ENCODE measurements around the gene SMIM1.
"Not testable (repeated sequence)": the region's sequence is repeated elsewhere in the genome, so short reads cannot be mapped to it uniquely, and the experiment has no call there.

SMIM1 gene

GRCh38 chr1:3738943-3739342 lies 33.6 kb upstream of the SMIM1 start:
- DNase-seq, result no peak

GRCh38 chr1:3740042-3740441 lies 32.5 kb upstream of the SMIM1 start:
- DNase-seq, result no peak

DNA sequence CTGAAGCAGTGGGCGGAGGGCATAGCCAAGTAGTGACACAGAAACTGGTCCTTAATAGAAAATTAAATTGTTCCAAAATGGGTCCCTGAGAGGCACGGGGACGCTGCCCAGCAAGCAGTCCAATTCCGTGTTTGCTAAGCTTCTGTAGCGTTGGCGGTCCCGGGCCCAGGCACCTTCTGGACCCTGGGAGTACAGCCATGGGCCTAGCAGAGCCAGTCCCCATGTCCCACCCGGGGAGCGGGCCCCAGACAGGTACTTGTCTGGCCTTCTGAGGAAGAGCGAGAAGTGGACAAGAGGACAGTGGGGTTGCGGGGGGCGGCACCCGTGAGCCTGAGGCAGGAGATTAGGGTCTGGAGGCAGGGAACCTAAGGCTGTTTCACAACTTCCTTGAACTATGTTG lies 31.8 kb upstream of the SMIM1 start:
- DNase-seq, result no peak

GRCh38 chr1:3741566-3742438 lies 30.7 kb upstream of the SMIM1 start:
- DNase-seq, result no peak

DNA sequence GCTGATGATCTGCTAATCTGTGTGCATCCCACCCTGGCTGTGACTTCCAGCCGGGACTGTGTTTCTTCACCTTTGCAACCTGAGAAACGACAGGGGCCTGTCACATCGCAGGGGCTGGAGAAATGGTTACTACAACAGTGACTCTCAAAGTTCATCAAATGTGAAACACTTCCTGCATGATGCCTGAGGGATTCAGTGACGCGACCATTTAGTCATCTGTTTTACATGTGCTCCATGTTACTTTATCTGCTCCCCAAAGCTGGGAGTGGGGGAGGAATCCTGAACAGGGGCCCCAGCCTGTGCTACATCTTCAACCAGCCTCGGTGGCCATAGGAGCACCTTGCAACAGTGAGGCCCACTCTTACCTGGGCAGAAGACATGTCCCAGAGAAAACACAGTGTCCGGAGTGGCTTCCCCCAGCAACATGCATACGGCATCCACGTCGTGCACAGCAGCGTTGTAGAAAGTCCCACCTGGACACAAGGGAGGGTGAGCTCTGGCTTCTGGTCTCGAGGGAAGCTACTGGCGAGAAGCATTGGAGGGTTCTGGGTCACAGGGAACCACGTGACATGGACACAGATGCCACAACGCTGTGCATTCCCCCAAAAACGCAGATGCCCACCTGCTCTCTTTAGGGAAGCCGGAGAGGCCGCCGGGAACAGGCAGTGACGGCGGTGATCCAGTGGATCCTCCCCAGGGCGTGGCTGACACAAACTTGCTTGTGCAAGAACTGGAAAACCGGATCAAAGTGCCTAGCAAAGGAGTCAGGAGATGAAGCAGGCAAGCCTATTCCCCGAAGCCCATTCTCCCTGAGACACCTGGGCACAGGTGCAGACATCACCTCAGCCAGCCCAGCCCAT lies 29.9 kb upstream of the SMIM1 start:
- no peak for DNase-seq

DNA sequence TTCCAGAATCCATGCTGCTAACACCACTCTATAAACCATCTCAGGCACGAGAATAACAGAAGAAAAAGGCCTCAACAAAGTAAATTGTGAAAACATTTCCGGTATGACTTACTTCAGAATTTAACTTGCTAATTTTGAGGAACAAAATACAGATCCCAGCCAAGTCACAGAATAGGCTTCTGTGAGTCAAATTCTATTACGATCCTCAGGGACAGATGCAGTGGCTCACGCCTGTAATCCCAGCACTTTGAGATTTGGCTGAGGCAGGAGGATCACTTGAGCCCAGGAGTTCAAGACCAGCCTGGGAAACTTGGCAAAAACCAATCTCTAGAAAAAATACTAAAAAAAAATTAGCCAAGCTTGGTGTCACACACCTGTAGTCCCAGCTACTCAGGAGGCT lies 29.1 kb upstream of the SMIM1 start:
- no peak for DNase-seq

- DNase-seq, result no peak
These were observed 28.7 kb upstream of the SMIM1 start for GRCh38 chr1:3743826-3744225.

- no peak for DNase-seq
These were observed 27.9 kb upstream of the SMIM1 start for GRCh38 chr1:3744646-3745045.

- DNase-seq, result no peak
These were observed 27.5 kb upstream of the SMIM1 start for GRCh38 chr1:3745071-3745470.

DNA sequence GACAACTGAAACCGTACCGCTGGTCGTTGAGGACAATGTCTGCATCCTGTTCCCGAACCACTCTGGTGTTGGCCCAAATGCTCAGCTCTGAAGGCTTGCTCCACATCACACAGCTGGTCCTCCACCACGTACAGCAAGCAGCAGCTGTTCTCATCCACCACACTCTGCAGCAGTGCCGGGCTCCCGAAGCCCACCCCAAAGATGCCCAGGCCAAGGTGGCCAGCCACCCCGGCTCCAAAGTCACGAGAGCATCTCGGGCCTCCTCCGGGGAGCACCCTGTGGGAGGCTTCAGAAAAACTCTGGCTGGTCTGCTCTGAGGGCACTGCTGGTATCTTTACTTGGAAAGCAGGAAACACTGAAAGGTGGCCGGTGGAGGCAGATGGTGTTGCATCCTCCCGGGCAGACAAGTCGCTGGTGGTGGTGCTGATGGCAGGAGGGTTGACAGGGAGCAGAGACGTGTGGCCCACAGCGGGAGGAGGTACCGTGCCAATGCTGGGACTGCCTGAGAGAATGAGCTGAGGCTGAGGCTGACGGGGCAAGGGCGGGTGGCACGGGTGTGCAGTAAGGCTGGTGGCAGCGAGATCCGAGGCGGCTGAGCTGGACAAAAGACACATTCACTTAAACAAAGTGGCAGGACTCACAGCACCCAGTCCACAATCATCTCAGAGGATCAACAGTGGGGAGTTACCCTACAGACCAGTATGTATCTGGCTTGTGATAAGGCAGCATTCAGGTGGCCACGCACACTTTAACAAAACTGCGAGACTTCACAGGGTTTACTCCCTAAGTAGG lies 26.8 kb upstream of the SMIM1 start:
- no peak for DNase-seq

DNA sequence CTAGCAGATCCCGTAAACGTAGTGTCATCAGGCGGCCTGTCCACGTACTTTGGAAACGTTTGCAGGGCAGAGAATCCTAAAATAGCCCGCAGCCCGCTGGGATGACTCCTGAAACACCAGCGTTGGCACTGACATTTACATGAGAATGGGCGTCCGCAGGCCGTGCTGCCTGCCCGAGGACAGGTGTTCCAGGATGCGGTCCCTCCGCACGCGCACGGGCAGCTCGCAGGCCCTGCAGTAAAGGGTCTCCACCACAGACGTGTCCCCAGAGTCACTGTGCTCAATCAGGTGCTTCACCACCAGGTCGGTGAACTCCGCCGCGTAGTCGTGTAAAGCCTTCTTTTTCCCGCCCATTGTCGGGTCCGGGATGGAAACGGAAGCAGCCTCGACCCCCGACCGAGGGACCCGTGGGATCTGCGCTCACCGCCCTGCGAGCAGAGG lies 26.1 kb upstream of the SMIM1 start:
- no peak for DNase-seq

GRCh38 chr1:3746830-3747521 lies 25.6 kb upstream of the SMIM1 start:
- DNase-seq, result peak; percentile 91

DNA sequence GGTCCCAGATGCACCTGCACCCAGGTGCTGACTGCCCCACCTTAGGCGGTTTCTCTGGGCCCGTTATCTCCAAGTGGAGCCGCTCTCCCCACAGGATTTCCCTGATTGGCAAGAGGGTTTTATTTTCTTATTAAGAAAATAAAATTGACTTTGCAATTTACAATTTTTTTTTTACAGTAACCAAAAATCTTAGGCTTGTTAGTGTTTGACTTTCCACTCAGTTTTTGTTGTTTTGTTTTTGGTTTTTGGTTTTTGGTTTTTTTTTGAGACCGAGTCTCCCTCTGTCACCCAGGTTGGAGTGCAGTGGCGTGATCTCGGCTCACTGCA lies 25.1 kb upstream of the SMIM1 start:
- no peak for DNase-seq

GRCh38 chr1:3747903-3748302 lies 24.6 kb upstream of the SMIM1 start:
- no peak for DNase-seq

GRCh38 chr1:3748316-3748900 lies 24.1 kb upstream of the SMIM1 start:
- DNase-seq, result not testable (repeated sequence)

- DNase-seq, result no peak
These were observed 23.0 kb upstream of the SMIM1 start for GRCh38 chr1:3749512-3749911.

DNA sequence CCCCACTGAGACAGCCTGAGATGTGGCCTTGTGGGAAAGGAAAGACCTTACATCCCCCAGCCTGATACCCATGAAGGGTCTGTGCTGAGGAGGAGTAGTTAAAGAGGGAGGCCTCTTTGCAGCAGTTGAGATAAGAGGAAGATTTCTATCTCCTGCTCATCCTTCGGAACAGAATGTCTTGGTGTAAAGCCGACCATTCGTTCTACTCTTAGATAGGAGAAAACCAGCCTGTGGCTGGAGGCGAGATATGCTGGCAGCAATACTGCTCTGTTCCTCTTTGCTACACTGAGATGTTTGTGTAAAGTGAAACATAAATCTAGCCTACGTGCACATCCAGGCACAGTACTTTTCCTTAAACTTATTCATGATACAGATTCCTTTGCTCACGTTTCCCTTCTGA lies 21.8 kb upstream of the SMIM1 start:
- peak; percentile 72 for DNase-seq

DNA sequence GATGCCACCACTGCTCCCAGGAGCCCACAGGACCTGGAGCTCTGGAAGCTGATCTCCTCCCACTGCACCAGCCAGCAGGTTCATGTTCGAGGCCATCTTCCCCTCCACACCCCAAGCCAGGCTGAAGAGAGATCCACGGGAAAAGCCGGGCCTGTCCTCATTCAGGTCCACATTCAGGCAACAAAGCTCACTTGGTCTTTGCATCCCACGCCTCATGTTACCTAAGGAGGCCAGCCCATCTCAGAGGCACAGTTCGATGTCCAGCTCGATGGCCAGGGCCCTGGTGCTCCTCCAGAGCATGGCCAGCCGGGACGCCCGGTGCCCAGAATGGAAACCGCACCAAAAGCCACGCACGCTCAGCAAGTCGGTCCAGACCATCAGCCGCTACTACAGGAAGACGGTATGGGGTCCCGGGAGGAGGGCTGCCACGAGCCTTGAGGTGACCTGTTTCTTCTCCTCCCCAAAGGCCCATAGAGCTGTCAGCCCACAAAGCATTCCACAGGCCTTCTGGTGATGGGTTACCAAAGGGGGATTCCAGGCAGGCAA lies 20.1 kb upstream of the SMIM1 start, which contains the start of gene CCDC27:
Gene CCDC27 (plus strand): TSS at position 51 of the 546 bp plus-strand sequence. CDS start 32 bp downstream, at position 83.
- no peak for DNase-seq

- DNase-seq, result no peak
These were observed 18.7 kb upstream of the SMIM1 start for GRCh38 chr1:3753656-3754454.

DNA sequence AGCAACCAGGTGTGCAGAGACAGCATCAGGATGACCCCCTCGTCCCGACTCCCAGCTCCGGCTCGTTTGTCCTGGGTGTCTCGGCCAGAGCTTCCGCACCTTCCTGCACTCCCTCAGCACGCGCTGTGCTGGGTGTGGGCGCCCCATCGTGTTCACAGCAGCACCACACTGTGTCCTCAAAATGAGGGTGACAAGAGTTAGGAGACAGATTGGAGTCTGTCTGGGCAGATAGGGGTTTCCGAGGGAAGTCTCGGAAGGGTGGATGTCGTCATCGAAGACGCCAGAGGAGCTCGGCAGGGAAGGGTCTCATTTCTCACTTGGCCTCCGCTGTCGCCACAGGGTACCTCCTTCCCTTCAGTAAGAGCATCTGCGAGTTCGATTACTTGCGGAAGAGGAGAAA lies 16.2 kb upstream of the SMIM1 start:
- no peak for DNase-seq

DNA sequence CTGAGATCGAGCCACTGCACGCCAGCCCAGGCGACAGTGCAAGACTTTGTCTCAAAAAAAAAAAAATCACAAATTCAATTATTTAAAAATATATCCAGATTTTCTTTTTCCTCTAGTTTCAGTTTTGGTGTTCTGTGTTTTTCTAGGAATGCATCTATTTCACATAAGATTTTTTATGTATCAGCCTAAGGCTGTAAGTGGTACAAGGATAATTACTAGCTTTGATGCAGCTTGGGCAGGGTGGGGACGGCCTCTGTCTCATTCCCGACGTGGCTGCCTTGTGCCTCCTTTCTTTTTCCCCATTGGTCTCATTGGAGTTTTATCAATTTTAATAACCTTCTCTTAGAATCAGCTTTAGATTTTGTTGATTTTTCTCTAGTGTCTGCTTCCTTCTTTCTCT lies 13.4 kb upstream of the SMIM1 start:
- no peak for DNase-seq
